ENCODE measurements around the gene TMEM150B. TPM values are rescaled to one million over a fixed set of nuclear protein-coding genes. Genes with fewer than 3 reads are reported as not detected.

The TMEM150B gene
- total and polyA plus RNA-seq, 9 of the 15 experiments (the other 6 are each of a cell fraction or from before 2014, with no cell fraction given): 0.47 to 1.3 (median 0.74) TPM; not detected in 2

GRCh38 chr19:55339105-55339888, 14.2 kb upstream of the TMEM150B start, which contains the start of gene KMT5C (continued):
- TF ChIP-seq SMARCB1 (IDR thresholded peaks at IDR 0.05; ENCODE audit: insufficient read length, low read depth): no peak
- TF ChIP-seq ZSCAN32 (CRISPR knock-in tag; IDR thresholded peaks at IDR 0.05): no peak
- TF ChIP-seq DNMT1 (IDR thresholded peaks at IDR 0.05): no peak
- peak; percentile 97 for TF ChIP-seq PBX2 (CRISPR knock-in tag; IDR thresholded peaks at IDR 0.05; ENCODE audit: low read depth)
- TF ChIP-seq PBX2 (tag; conservative IDR thresholded peaks at IDR 0.05; ENCODE audit: low read depth): peak; percentile 100
- TF ChIP-seq ZBTB49 (CRISPR knock-in tag; IDR thresholded peaks at IDR 0.05; ENCODE audit: borderline replicate concordance): no peak
- no peak for TF ChIP-seq ARHGAP35 (IDR thresholded peaks at IDR 0.05; ENCODE audit: partially characterized antibody)
- no peak for TF ChIP-seq GATAD2A (IDR thresholded peaks at IDR 0.05)
- TF ChIP-seq IFI16 (CRISPR knock-in tag; IDR thresholded peaks at IDR 0.05): no peak
- TF ChIP-seq CLOCK (CRISPR knock-in tag; IDR thresholded peaks at IDR 0.05; ENCODE audit: borderline replicate concordance): no peak
- no peak for TF ChIP-seq ZSCAN29 (IDR thresholded peaks at IDR 0.05)
- peak; percentile 69 for TF ChIP-seq C11orf30 (IDR thresholded peaks at IDR 0.05; ENCODE audit: low read depth)
- TF ChIP-seq MXI1 (IDR thresholded peaks at IDR 0.05; ENCODE audit: low read depth, low read length): peak; percentile 83
- no peak for TF ChIP-seq TCF3 (CRISPR knock-in tag; IDR thresholded peaks at IDR 0.05)
- TF ChIP-seq, protein P1, sequence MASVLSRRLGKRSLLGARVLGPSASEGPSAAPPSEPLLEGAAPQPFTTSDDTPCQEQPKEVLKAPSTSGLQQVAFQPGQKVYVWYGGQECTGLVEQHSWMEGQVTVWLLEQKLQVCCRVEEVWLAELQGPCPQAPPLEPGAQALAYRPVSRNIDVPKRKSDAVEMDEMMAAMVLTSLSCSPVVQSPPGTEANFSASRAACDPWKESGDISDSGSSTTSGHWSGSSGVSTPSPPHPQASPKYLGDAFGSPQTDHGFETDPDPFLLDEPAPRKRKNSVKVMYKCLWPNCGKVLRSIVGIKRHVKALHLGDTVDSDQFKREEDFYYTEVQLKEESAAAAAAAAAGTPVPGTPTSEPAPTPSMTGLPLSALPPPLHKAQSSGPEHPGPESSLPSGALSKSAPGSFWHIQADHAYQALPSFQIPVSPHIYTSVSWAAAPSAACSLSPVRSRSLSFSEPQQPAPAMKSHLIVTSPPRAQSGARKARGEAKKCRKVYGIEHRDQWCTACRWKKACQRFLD (CRISPR knock-in tag; IDR thresholded peaks at IDR 0.05): no peak
- TF ChIP-seq U2AF2 (optimal IDR thresholded peaks at IDR 0.05; ENCODE audit: low read depth, low read length): no peak
- TF ChIP-seq, protein P2, sequence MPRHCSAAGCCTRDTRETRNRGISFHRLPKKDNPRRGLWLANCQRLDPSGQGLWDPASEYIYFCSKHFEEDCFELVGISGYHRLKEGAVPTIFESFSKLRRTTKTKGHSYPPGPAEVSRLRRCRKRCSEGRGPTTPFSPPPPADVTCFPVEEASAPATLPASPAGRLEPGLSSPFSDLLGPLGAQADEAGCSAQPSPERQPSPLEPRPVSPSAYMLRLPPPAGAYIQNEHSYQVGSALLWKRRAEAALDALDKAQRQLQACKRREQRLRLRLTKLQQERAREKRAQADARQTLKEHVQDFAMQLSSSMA (CRISPR knock-in tag; IDR thresholded peaks at IDR 0.05): no peak

Measured in K562 (cell line).